GM11168 (cell line): ENCODE measurements around the gene PPCDC.

ENCODE experiments used
- in situ Hi-C: fragments of 300-500 bp; cut with MboI; formaldehyde crosslinking; loops from one replicate; pipeline ENCODE4 v1.12.0; 2022; ENCODE audit warnings: low sequenced_read_pairs; ENCODE audit not compliant: unreplicated experiment

PPCDC gene

DNA sequence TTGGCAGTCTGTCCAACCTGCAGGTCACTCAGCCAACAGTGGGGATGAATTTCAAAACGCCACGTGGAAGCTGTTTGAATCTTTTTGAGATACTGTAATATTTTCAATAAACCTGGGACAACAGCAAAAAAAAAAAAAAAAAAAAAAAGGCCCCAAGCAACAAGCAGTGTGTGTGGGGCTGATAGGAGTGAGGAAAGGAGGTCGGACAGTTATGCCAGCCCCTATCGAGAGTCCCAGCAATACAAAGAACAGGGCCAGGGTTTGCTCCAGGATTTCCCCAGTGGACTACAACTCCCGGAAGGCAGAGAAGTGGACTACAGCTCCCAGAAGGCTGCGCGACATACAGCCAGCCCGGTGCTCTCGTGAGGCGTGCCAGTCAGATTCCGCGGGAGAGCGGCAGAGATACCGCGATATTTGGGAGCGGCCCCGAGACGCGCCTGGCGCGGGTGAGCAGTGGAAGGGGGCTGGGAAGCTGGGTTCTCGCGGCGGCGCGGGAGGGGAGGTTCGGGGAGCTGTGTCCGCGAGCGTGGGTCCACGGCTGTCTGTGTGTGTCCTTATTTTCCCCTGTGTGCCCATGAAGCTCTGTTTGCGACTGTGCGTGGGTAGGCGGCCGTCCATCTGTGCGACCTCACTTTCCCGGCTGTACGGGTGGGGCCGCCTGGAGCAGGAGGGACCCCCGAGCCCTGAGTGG lies at the start of gene PPCDC:
Gene PPCDC, plus strand, starts transcription at position 410 of the 691 bp plus-strand sequence. CDS start 4,729 bp downstream, outside the sequence.
- in situ Hi-C loops, result no loop called here

DNA sequence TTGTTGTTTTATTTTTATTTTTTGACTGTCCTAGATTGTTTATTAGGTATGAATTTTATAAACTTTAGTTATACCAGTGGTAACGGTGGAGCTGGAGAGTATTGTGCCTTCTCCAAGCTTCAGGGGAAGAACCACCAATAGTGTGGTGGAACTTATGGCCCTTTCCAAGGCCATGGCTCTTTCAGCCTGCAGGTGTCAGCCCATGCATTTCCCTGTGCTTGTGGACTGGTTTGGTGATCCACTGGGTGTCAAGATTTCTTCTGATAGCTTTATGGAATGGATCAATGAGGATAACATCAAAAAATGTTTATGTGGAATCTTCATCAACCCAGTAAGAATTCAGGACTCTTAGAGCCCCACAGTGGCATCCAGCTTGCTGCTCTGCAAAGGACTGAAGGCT lies 47.2 kb upstream of the PPCDC start:
- in situ Hi-C loops, result no loop called here

GRCh38 chr15:74977599-74977998 lies 45.8 kb upstream of the PPCDC start:
- in situ Hi-C loops, result no loop called here

GRCh38 chr15:74978077-74978476 lies 45.3 kb upstream of the PPCDC start:
- in situ Hi-C loops, result no loop called here

- in situ Hi-C loops, result no loop called here
Measured at GRCh38 chr15:74978503-74978902, 44.9 kb upstream of the PPCDC start.

DNA sequence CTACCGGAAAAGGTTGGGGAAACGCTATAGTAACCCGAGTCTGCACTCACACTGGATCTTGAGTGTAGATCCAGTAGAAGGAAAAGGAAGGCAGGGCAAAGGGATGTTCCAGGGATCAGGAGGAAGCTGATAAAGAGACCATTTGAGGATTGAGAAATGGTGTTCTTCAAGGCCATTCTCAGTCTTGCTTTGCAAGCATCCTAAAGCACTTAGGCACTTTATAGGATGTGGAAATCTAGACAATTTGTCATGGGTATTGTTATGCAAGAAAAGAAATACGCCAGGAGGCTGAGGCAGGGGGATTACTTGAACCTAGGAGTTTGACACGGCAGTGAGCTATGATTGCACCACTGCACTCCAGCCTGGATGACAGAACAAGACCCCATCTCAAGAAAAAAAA lies 41.2 kb upstream of the PPCDC start:
- in situ Hi-C loops, result no loop called here

GRCh38 chr15:74983725-74984231 lies 39.6 kb upstream of the PPCDC start:
- in situ Hi-C loops, result no loop called here

GRCh38 chr15:74988007-74988800 lies 35.2 kb upstream of the PPCDC start:
- in situ Hi-C loops, result no loop called here

- in situ Hi-C loops, result no loop called here
Measured at GRCh38 chr15:74989527-74989926, 33.9 kb upstream of the PPCDC start.

DNA sequence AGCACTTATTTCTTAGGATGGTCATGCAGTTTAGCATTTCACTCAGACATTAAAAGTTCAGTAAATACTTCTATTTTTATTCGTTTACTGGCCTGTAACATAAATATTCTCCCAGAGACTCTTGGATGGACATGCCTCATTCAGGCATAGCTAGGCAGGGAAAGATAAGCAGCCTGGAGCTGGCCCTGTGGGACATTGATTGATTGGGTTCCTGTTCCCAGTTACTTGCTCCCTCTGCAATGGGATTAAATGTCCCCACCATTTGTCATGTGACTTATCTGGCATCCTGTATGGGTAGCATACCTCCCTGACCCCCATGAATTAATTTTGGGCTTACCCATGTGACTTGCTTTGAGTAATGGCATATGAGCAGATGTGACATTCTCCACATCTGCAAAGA lies 30.8 kb upstream of the PPCDC start:
- in situ Hi-C loops, result no loop called here

DNA sequence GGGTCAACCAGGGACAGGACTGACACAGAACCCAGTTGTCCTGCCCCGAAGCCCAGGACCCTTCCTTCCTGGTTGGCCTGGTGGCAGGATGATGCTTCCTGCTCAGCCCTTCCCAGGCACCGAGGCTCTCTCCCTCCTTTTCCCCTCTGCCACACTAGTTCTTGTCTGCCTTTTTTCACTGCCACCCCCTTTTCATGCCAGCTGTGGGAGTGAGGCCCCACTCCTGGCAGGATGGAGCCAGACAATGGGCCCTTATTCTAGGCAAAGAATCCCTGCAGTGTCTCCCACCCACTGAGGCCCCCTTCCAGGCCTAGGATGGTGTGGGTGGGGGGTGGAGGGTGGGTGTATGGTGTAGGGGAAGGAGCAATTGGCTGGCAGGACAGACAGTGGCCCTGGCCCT lies 29.2 kb upstream of the PPCDC start:
- in situ Hi-C loops, result no loop called here

GRCh38 chr15:74994685-74995084 lies 28.7 kb upstream of the PPCDC start:
- in situ Hi-C loops, result no loop called here

- in situ Hi-C loops, result no loop called here
Measured at GRCh38 chr15:74995182-74995778, 28.1 kb upstream of the PPCDC start, which contains the start of gene SCAMP5. Gene SCAMP5, plus strand, starts transcription at chr15:74995563. Its CDS starts 16,277 bp downstream, at chr15:75011840.

DNA sequence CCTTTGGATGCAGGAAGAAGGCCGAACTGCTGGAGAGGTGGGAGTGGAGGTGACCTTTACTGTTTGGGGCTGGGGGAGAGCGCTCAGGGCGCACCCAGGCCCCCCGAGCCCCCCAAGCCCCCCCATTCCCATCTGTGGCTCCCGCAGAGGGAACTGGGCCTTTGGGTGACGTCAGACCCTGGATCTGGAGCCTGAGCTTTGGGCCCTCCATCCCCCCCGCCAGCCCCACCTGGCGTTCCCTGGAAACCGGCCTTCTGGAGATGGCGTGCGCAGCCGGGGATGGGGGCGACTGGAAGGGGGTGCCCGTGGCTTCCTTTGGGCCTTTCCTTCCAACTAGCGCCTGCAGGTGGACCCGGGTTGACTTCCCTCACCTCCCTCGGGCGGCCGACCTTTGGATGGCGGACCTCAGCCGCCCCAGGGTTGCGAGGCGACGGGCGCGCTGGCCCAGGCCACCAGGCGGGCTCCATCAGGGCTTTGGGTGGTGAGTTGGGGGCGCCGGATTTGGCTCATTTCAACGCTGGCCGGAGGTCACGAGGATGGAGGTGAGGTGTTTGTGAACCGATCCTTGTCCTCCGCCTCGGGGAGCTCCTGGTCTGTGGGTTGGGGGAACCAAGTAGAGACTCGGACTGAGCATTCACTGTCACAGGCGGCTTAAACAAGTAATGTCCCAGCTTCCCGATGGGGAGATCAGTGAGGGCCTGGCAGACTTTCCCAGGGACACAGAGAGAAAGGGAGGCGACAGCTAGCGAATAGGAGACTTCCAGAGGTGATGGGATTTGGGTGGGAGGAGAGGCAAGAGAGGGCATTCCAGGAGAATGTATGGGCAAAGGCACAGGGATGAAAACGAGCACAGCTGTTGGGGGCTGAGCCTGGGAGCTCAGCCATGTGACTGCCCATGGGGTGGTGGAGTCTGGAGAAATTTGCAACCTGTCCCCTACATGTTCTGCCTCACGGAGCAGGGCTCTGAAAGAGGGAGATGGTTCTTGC lies 27.3 kb upstream of the PPCDC start:
- in situ Hi-C loops, result no loop called here

DNA sequence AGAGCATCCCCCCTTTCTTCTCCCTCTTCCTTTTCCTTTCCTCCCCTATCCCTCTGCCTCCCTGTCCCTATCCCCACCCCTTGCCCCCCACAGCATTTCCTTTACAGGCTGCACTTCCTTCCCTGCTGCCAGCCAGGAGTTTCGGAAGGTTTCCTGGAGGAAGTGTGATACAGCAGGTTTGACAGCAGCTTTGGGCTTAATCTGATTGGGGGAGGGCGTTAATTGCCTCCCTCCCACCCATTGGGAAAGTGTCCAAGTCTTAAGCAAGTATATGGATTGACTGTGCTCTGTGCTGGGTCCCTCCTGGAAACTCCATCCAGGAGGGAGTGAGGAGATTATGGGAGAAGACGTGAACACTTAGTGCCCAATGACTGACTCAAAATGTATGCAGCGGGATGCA lies 26.2 kb upstream of the PPCDC start:
- in situ Hi-C loops, result no loop called here

- in situ Hi-C loops, result no loop called here
Measured at GRCh38 chr15:74997543-74997942, 25.8 kb upstream of the PPCDC start.

DNA sequence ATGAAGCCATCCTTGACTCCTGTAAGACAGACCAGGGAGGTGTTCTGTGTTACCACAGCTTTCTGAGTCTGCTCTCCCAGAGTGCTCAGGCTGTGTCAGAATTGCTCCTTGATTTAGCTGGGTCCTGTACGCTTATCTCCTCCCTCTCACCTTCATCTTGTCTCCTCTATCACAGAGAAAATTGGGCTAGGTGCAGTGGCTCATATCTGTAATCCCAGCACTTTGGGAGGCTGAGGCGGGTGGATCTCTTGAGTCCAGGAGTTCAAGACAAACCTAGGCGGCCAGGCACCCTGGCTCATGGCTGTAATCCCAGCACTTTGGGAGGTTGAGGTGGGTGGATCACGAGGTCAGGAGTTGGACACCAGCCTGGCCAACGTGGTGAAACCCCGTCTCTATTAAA lies 22.1 kb upstream of the PPCDC start:
- in situ Hi-C loops, result no loop called here

DNA sequence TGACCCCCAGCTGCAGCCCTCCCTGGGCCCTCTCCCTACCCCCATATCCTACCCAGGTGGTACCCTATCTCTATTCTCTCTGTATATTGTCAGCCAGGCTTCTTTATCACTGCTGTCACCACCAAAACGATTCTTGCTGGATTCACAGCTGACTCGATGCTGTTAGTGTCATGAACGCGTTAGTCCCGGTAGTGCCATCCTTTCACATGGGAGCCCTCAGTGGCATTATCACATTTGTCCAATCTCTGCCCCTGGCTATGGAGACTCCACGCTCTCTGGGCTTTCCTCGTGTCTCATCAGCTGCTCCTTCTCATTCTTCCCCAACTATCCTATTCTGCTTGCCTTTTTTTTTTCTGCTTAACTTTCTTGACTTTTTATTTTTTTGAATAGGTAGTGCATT lies 21.0 kb upstream of the PPCDC start:
- in situ Hi-C loops, result no loop called here

DNA sequence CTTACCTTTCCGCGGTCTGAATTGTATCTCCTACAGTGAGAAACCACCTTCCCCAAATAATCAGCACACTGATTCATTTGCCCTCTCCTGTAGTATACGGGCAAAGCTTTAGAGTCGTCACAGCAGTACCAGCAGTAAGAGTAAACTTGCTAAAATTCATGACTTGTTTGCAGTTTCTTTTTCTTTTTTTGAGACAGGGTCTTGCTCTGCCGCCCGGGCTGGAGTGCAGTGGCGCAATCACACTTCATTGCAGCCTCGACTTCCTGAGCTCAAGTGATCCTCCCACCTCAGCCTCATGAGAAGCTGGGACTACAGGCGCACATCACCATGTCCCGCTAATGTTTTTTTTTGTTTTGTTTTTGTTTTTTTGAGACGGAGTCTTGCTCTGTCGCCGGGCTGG lies 16.2 kb upstream of the PPCDC start:
- in situ Hi-C loops, result no loop called here

GRCh38 chr15:75008221-75008625 lies 15.2 kb upstream of the PPCDC start:
- in situ Hi-C loops, result no loop called here
